ENCODE measurements around the gene MARK1.
"Not testable (repeated sequence)": the region's sequence is repeated elsewhere in the genome, so short reads cannot be mapped to it uniquely, and the experiment has no call there.

The MARK1 gene

GRCh38 chr1:220604926-220605325 is 77.0 kb downstream of the MARK1 start:
- FAIRE-seq (no peak), DNase-seq (ENCODE audit: insufficient read length, low spot score) (no peak)
- TF ChIP-seq CTCF (IDR thresholded peaks at IDR 0.05; ENCODE audit: insufficient read depth, missing control alignments): no peak

- not testable (repeated sequence) for FAIRE-seq; DNase-seq (ENCODE audit: insufficient read length, low spot score)
Measured at GRCh38 chr1:220605651-220606050, 77.7 kb downstream of the MARK1 start.

- not testable (repeated sequence) for DNase-seq (ENCODE audit: insufficient read length, low spot score); FAIRE-seq
Measured at GRCh38 chr1:220611100-220611499, 83.2 kb downstream of the MARK1 start.

- no peak for TF ChIP-seq CTCF (IDR thresholded peaks at IDR 0.05; ENCODE audit: insufficient read depth, missing control alignments)
- FAIRE-seq: no peak
- DNase-seq (ENCODE audit: insufficient read length, low spot score): no peak
Measured at GRCh38 chr1:220616836-220617235, 88.9 kb downstream of the MARK1 start.

- no peak for FAIRE-seq
- DNase-seq (ENCODE audit: insufficient read length, low spot score): no peak
- TF ChIP-seq CTCF (IDR thresholded peaks at IDR 0.05; ENCODE audit: insufficient read depth, missing control alignments): no peak
Measured at GRCh38 chr1:220628431-220628830, 100.5 kb downstream of the MARK1 start.

- FAIRE-seq (peak; percentile 6), DNase-seq (ENCODE audit: insufficient read length, low spot score) (no peak)
- no peak for TF ChIP-seq CTCF (IDR thresholded peaks at IDR 0.05; ENCODE audit: insufficient read depth, missing control alignments)
Measured at GRCh38 chr1:220631238-220631815, 103.4 kb downstream of the MARK1 start.

- no peak for DNase-seq (ENCODE audit: insufficient read length, low spot score)
- no peak for TF ChIP-seq CTCF (IDR thresholded peaks at IDR 0.05; ENCODE audit: insufficient read depth, missing control alignments)
- no peak for FAIRE-seq
Measured at GRCh38 chr1:220637759-220638158, 109.8 kb downstream of the MARK1 start.

GRCh38 chr1:220642285-220642684 is 114.3 kb downstream of the MARK1 start:
- FAIRE-seq (no peak), DNase-seq (ENCODE audit: insufficient read length, low spot score) (no peak)
- no peak for TF ChIP-seq CTCF (IDR thresholded peaks at IDR 0.05; ENCODE audit: insufficient read depth, missing control alignments)

Measured in D721Med (cell line).